Endothelial cell (in vitro differentiated cells): Measurements from ENCODE around the gene TH. TPM values are rescaled to one million over a fixed set of nuclear protein-coding genes. Genes with fewer than 3 reads are reported as not detected.

Source experiments
- DNase-seq: peaks from one replicate; pipeline ENCODE4 v3.0.0; 2021; ENCODE audit warnings: low spot score
- H3K27ac Mint-ChIP-seq: one replicate; pipeline ENCODE4 v1.8.0; 2021; ENCODE audit warnings: mixed read lengths, inconsistent platforms; ENCODE audit not compliant: unreplicated experiment
- H3K27me3 Mint-ChIP-seq: one replicate; pipeline ENCODE4 v1.8.0; 2021; ENCODE audit warnings: mild to moderate bottlenecking, moderate library complexity, mixed read lengths, inconsistent platforms; ENCODE audit not compliant: unreplicated experiment
- H3K36me3 Mint-ChIP-seq: one replicate; pipeline ENCODE4 v1.8.0; 2021; ENCODE audit warnings: mild to moderate bottlenecking, low read depth, mixed read lengths, inconsistent platforms; ENCODE audit not compliant: unreplicated experiment
- H3K4me1 Mint-ChIP-seq: one replicate; pipeline ENCODE4 v1.8.0; 2021; ENCODE audit warnings: mild to moderate bottlenecking, mixed read lengths, inconsistent platforms; ENCODE audit not compliant: unreplicated experiment
- H3K4me3 Mint-ChIP-seq: one replicate; pipeline ENCODE4 v1.8.0; 2021; ENCODE audit warnings: mild to moderate bottlenecking, mixed read lengths, inconsistent platforms; ENCODE audit not compliant: unreplicated experiment
- H3K9me3 Mint-ChIP-seq: one replicate; pipeline ENCODE4 v1.8.0; 2021; ENCODE audit warnings: mixed read lengths, inconsistent platforms; ENCODE audit not compliant: unreplicated experiment
- total RNA-seq: library from RNA; stranded (reverse); fragmentation: NEBNext Ultra II Directional; extraction: Animal tissue kit (Norgen Biotek cat#: 25700); gene quantifications from one replicate; pipeline ENCODE4 v1.2.1, GENCODE V29; 2021; ENCODE audit not compliant: unreplicated experiment
- TF ChIP-seq, protein P1 (sequence below): fragments of 200-600 bp; sonication (generic); IDR thresholded peaks from one replicate; pipeline ENCODE4 v1.5.0; 2021; ENCODE audit warnings: antibody characterized with exemption; ENCODE audit not compliant: unreplicated experiment

Gene TH
- total RNA-seq, 1 donor from 2014 or later: not detected

DNA sequence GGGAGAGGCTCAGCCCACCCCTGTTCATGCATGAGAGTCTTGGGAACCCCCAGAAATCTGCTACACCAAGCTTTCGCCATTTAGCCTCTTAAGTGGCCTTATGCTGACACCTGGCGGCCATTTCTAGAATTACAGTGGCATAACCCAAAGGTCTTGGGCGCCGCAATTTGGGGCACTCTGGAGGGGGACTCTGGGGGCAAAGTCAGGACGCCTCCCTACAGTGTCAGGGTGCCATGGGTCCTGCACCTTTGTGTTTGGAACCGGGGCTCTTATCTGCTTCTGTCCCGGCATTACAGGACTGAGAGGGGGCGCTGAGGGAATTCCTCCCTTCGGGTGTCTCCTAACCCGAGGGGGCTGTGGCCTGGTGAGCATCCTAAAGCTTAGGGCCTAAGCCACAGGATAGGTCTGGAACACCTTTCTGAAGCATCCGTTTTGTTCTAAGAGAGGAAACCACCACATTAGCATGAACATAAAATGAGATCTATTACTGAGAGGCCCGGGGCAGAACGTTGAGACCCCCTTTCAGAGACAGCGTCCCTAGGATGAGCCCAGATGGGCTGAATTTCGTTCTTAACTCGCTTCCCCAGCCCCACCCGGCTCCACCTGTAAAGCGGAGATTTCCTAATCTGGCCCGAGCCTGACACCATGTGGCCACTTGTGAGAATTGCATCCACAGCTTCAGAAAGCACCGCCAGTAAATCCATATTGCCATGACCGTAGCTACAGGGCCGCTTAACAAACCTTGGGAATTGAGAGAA lies 19.9 kb downstream of the TH start:
- TF ChIP-seq, protein P1, sequence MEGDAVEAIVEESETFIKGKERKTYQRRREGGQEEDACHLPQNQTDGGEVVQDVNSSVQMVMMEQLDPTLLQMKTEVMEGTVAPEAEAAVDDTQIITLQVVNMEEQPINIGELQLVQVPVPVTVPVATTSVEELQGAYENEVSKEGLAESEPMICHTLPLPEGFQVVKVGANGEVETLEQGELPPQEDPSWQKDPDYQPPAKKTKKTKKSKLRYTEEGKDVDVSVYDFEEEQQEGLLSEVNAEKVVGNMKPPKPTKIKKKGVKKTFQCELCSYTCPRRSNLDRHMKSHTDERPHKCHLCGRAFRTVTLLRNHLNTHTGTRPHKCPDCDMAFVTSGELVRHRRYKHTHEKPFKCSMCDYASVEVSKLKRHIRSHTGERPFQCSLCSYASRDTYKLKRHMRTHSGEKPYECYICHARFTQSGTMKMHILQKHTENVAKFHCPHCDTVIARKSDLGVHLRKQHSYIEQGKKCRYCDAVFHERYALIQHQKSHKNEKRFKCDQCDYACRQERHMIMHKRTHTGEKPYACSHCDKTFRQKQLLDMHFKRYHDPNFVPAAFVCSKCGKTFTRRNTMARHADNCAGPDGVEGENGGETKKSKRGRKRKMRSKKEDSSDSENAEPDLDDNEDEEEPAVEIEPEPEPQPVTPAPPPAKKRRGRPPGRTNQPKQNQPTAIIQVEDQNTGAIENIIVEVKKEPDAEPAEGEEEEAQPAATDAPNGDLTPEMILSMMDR: peak; percentile 95
- Mint-ChIP-seq H3K4me1 (no peaks in the 10 kb centered on the region), H3K4me3 (no peak overlapping the region), H3K9me3 (no peaks in the 10 kb centered on the region), H3K27me3 (peaks cover 8% of the 10 kb centered on the region), H3K27ac (no peak overlapping the region), H3K36me3 (no peaks in the 10 kb centered on the region)
- peak; percentile 80 for DNase-seq

DNA sequence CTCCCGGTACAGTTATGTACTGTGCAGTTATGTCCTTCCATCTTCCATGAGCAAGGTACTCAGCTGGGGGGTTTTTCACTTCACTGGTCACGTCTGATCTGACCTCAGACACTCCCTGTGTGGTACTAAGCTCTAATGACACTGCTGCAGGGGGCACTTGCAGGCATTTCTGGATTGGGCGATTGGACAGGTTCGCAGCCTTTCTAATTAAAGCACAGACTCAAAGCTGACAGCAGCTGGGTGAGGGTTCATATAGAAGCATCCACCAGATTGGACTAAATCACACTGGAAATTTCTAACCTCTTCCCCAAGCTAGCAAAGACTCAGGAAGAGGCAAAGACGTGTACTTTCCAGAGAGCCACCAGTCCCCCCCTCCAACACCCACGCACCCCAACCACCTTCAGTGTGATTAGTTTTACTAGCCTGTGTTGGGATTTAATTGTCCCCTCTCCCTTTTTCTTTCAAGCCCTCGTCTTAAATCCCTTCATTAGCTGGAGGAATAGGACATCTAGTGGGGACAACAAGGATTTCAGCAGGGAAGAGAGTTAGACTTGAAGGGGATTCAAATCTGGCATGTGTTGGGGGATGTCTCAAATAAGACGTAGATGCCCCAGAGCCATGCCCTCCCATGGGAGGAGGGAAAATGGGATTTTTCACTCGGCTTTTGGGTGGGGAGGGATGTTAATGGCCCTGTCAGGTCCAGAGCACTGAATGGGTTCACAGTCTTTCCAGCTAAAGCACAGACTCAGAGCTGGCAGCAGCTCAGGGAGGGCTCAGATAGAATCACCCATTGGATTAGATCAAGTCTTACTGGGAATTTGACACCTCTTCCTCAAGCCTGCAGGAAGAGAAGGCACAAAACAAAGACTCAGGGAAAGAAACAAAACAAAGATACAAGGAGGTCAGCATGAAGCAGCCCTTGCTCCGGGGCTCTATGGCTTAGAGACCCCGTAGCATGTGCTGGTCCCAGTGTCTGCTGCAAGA lies 21.5 kb downstream of the TH start:
- Mint-ChIP-seq H3K27me3 (peaks cover 13% of the 10 kb centered on the region), H3K4me1 (no peaks in the 10 kb centered on the region), H3K27ac (no peak overlapping the region), H3K4me3 (no peak overlapping the region), H3K9me3 (no peaks in the 10 kb centered on the region), H3K36me3 (no peaks in the 10 kb centered on the region)
- DNase-seq: peak; percentile 43
- TF ChIP-seq, protein P1: peak; percentile 74

DNA sequence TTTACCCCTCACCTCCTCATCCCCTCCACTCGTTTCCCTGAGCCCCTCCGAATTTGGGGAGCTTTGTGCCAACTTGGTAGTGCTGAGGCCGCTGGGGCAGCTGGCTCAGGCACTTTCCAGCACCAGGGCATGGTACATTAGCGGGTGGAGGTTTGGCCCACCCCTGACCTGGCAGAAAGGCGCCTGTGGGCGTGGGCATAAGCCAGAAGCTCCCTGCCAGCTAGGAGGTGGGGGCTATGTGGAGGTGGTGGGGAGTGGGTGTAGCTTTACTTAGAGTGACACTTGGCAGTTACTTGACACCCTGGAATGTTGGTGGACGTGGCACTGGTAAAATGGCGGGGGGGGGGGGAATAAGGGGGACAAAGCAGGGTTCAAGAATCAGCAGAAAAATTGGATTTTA lies 22.2 kb downstream of the TH start:
- DNase-seq: no peak
- Mint-ChIP-seq H3K27me3 (peaks cover 18% of the 10 kb centered on the region), H3K4me1 (no peaks in the 10 kb centered on the region), H3K9me3 (no peaks in the 10 kb centered on the region), H3K4me3 (no peak overlapping the region), H3K27ac (no peak overlapping the region), H3K36me3 (no peaks in the 10 kb centered on the region)
- TF ChIP-seq, protein P1: no peak

DNA sequence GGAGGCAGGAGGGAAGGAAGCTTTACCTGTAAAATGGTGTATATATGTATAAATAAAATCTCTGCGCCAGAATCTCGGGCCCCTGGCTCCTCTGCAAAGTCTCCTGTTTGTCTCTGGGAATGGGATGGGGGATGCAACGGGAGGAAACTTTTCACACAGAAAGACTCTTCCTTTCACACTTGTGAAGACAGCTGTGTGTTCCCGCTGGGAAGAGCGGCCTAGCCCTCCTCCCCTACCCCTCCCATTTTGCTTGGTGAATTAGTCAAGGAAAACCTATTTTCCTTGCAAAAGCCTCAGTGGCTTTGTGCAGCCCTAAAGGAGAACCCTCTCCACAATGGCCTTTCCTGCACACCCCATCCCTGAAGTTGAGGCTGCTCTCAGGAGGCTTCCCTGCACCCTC lies 23.0 kb downstream of the TH start:
- Mint-ChIP-seq H3K4me3 (no peak overlapping the region), H3K36me3 (no peaks in the 10 kb centered on the region), H3K27me3 (peaks cover 18% of the 10 kb centered on the region), H3K27ac (no peak overlapping the region), H3K4me1 (peaks cover under 1% of the 10 kb centered on the region), H3K9me3 (no peaks in the 10 kb centered on the region)
- no peak for DNase-seq
- TF ChIP-seq, protein P1: no peak
